Tibial artery (tissue), 4 donors: ENCODE results near the gene MPHOSPH9.

Experiments
- DNase-seq, 2 donors: peaks; one replicate each; pipeline ENCODE4 v3.0.0-alpha.2; 2019
- H3K27ac ChIP-seq, 2 donors: fragments of 200-600 bp; sonication (generic) in 1 of 2; 1 replicate in 1 of 2; 2 replicates in 1 of 2; pipeline ENCODE4 v1.5.1; 2018 to 2019; ENCODE audit warnings: mild to moderate bottlenecking in 1 of 2
- H3K27me3 ChIP-seq, 2 donors: fragments of 200-600 bp; sonication (generic) in 1 of 2; one replicate each; pipeline versions ENCODE4 v1.5.1 to v1.6.0; 2016 to 2019
- H3K36me3 ChIP-seq, 3 donors: fragments of 200-600 bp; sonication (generic) in 2 of 3; one replicate each; pipeline ENCODE4 v1.5.1; 2016 to 2019; ENCODE audit warnings: mild to moderate bottlenecking in 2 of 3
- H3K4me1 ChIP-seq, 4 donors: fragments of 200-600 bp; sonication (generic) in 2 of 4; 1 replicate in 3 of 4; 2 replicates in 1 of 4; pipeline ENCODE4 v1.5.1; 2016 to 2019
- H3K4me3 ChIP-seq, 2 donors: fragments of 200-600 bp; sonication (generic) in 1 of 2; 1 replicate in 1 of 2; 2 replicates in 1 of 2; pipeline ENCODE4 v1.5.1; 2018 to 2019; ENCODE audit warnings: mild to moderate bottlenecking in 2 of 2
- H3K9me3 ChIP-seq, 3 donors: fragments of 200-600 bp; sonication (generic) in 1 of 3; one replicate each; pipeline ENCODE4 v1.5.1; 2016 to 2019
- CTCF ChIP-seq, 2 experiments: fragments of 200-600 bp in 1 of 2; fragments of 450-650 bp in 1 of 2; IDR thresholded peaks; one replicate each; pipeline ENCODE4 v1.5.1; 2017 to 2019; ENCODE audit warnings: antibody characterized with exemption in 2 of 2, mild to moderate bottlenecking in 1 of 2, moderate library complexity in 1 of 2
- intact Hi-C: fragments of 100-400 bp; cut with DNase I; formaldehyde crosslinking; loops from one replicate; pipeline ENCODE4 v1.15.0; 2023; ENCODE audit warnings: low total_unique reads

MPHOSPH9 gene

GRCh38 chr12:123111498-123112165 lies 121.3 kb downstream of the MPHOSPH9 start:
- Histone ChIP-seq H3K27me3 (no peaks in the 10 kb centered on the region), H3K4me1 (peaks cover 12 to 56% (median 26%) of the 10 kb centered on the region in 4 donors), H3K9me3 (no peaks in the 10 kb centered on the region), H3K27ac (no peak overlapping the region), H3K36me3 (peaks cover 0 to 14% (median 0%) of the 10 kb centered on the region in 3 donors), H3K4me3 (no peak overlapping the region)
- TF ChIP-seq CTCF (IDR thresholded peaks at IDR 0.05) = no peak
- intact Hi-C loops = no loop called here
- no peak for DNase-seq

GRCh38 chr12:123109319-123109772 lies 123.6 kb downstream of the MPHOSPH9 start:
- Histone ChIP-seq H3K36me3 (peaks cover 0 to 14% (median 0%) of the 10 kb centered on the region in 3 donors), H3K4me3 (no peak overlapping the region), H3K27me3 (no peaks in the 10 kb centered on the region), H3K9me3 (no peaks in the 10 kb centered on the region), H3K27ac (no peak overlapping the region), H3K4me1 (peaks cover 0 to 35% (median 7%) of the 10 kb centered on the region in 4 donors)
- DNase-seq = peak in 1 of 2 donors; percentile 39
- TF ChIP-seq CTCF (IDR thresholded peaks at IDR 0.05) = no peak
- intact Hi-C loops = no loop called here

GRCh38 chr12:123108682-123109066 lies 124.3 kb downstream of the MPHOSPH9 start:
- intact Hi-C loops = no loop called here
- Histone ChIP-seq H3K4me1 (peaks cover 0 to 28% (median 5%) of the 10 kb centered on the region in 4 donors), H3K27me3 (no peaks in the 10 kb centered on the region), H3K36me3 (peaks cover 0 to 14% (median 0%) of the 10 kb centered on the region in 3 donors), H3K27ac (no peak overlapping the region), H3K4me3 (no peak overlapping the region), H3K9me3 (no peaks in the 10 kb centered on the region)
- no peak for DNase-seq
- no peak for TF ChIP-seq CTCF (IDR thresholded peaks at IDR 0.05)

GRCh38 chr12:123107926-123108681 lies 124.8 kb downstream of the MPHOSPH9 start:
- Histone ChIP-seq H3K27me3 (no peaks in the 10 kb centered on the region), H3K27ac (no peak overlapping the region), H3K9me3 (no peaks in the 10 kb centered on the region), H3K4me1 (peaks cover 0 to 24% (median 3%) of the 10 kb centered on the region in 4 donors), H3K36me3 (peaks cover 0 to 14% (median 0%) of the 10 kb centered on the region in 3 donors), H3K4me3 (no peak overlapping the region)
- TF ChIP-seq CTCF (IDR thresholded peaks at IDR 0.05) = no peak
- DNase-seq = no peak
- intact Hi-C loops = no loop called here

GRCh38 chr12:123106640-123107359 lies 126.1 kb downstream of the MPHOSPH9 start:
- intact Hi-C loops = no loop called here
- DNase-seq = no peak
- TF ChIP-seq CTCF (IDR thresholded peaks at IDR 0.05) = no peak

More at GRCh38 chr12:123106640-123107359, 126.1 kb downstream of the MPHOSPH9 start:
- H3K4me1 ChIP-seq = peaks cover 0 to 11% (median 0%) of the 10 kb centered on the region in 4 donors
- no peak overlapping the region for H3K4me3 ChIP-seq
- H3K27ac ChIP-seq = no peak overlapping the region
- no peaks in the 10 kb centered on the region for H3K9me3 ChIP-seq
- peaks cover 0 to 14% (median 0%) of the 10 kb centered on the region in 3 donors for H3K36me3 ChIP-seq
- no peaks in the 10 kb centered on the region for H3K27me3 ChIP-seq
